GM18502 (cell line): ENCODE data around the gene EVC.

ENCODE experiments used
- ATAC-seq: cut with Tn5 transposase; IDR thresholded peaks from one replicate; pipeline ENCODE4 v1.9.1; 2021; ENCODE audit warnings: mild to moderate bottlenecking; ENCODE audit not compliant: unreplicated experiment, poor library complexity

EVC gene

DNA sequence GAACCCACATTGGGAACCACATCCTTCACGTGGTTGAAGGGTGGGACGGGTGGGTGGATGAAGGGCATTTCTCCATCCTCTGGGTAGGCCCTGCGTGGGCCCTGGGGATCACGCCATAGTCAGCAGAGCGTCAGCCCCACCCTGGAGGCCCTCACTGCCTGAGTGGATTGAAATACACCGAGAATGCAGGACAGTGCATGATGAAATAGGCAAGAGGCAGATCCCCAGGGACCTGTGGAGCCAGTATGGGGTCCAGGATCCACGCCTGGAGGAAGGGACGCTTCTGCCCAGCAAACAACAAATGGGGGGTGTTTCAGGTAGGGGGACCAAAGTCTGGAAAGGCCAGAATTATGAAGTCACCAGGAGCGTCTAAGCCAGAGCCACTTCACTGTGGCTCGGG, 19.4 kb downstream of the EVC start:
- no peak for ATAC-seq

DNA sequence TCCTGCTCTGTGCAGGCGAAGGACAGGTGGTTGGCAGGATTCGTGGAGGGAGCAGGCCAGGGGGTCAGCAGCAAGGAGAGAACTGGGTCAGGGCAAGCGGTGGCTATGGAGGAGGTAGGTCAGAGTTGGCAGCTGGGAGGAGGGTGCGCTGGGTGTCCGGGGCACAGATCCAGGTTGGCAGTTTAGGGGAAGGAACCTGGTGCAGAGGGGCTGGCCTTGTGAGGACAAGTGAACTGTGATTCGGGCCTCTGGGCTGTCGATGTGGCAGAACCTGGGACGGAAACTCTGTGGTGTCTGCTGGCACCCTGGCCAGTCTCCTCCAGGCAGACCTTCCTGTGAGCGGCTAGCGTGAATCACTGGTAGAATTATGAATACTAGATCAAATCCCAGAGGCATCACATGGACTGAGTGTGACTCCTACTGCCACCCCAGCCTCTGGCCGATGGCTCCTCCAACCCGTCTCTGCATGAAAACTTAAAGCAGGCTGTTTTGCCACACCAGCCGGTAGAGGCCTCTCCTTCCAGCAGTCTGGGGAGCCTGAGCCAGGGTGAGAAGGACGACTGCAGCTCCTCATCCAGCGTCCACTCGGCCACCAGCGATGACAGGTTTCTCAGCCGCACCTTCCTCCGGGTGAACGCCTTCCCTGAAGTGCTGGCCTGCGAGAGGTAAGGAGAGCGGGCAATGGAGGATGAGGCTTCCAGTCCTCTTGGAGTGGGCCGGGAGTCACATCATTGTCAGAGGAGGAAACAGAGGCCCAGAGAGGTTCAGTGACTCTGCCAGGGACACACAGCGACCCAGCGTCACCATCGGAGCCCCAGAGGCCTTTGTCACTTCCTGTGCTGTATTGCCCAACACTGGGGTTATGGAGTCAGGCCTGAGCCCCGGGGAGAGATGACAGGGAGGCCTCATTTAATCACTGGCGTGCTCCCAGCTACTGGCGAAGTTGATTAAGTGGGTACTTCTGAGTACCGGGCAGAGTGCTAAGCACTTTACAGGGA, 20.3 kb downstream of the EVC start:
- ATAC-seq = no peak

DNA sequence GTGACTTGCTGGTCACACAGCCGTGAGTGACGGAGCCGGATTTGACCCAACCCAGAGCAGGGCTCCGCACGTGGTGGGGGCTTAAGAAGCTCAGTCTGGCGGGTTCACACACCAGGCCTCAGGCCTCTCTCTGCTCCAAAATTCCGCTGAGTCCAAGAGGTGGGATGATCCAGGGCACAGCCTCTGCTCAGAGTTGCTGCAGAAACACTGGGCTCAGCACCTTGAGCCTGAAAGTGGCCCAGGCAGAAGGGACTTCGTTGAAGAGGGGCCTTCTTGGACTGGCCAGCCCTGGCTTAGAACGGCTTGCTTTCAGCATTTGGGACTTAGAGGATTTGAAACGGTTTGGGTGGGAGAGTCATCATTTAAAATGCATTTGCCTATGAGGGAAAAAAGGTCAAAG, 21.2 kb downstream of the EVC start:
- ATAC-seq = no peak

DNA sequence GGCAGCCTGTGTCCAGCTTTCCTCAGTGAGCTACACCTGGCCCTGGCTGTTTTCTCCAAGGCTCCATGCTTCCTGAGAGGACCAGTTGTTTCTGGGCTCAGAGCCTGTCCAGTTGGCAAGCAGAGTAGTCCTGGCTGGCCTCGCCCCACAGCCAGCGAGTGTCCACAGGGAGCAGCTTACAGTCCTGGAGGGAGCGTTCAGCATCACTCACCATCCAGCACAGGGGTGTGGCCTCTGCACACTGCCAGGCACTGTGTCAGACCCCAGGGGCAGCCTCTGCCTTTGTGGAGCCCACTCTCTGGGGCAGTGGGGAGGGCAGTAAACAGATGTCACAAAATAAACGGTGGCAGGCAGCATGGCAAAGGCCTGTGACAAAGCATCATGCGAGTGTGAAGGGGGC, 23.9 kb downstream of the EVC start:
- ATAC-seq = no peak

DNA sequence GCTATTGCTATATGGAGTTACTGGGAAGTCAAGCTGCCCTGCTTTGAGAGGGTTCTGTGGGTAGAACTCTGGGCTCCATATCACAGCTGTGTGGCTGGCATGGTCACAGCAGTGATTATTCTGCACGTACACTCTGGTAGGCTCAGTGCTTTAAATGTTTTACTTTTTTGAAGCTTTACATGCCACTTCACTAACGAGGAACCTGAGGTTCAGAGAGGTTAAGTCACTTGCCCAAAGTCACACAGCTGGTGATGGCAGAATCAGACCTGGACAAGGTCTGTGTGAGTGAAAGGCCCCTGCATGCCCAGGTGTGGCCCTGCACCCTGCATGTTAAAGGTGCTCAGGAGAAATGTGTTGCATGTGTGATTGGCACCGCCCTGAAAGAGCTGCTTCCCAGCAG, 24.5 kb downstream of the EVC start:
- no peak for ATAC-seq

DNA sequence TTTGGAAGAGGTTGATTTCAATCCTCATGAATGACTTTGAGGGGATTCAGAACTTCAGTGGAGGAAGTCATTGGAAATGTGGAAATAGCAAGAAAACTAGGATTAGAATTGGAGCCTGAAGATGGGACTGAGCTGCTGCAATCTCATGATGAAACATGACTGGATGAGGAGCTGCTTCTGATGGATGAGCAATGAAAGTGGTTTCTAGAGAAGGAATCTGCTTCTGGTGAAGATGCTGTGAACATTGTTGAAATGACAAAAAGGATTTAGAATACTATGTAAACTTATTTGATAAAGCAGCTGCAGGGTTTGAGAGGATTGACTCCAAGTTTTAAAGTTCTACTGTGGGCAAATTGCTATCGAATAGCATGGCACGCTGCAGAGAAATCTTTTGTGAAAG, 27.1 kb downstream of the EVC start:
- ATAC-seq = no peak

DNA sequence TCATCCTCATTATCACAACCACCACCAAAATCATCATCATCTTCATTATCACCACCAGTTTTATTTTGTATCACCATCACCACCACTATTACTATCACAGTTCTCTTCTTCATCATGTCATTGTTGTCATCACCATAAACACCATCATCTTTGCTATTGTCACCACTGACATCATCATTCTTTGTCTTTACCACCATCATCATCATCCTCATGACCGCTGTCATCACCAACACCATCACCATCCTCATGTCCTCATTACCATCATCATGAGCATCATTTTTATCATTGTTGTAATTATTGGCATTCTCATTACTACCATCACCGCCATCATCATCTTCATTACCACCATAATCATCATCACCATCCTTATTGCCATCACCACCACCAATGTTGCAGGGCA, 31.4 kb downstream of the EVC start:
- no peak for ATAC-seq

DNA sequence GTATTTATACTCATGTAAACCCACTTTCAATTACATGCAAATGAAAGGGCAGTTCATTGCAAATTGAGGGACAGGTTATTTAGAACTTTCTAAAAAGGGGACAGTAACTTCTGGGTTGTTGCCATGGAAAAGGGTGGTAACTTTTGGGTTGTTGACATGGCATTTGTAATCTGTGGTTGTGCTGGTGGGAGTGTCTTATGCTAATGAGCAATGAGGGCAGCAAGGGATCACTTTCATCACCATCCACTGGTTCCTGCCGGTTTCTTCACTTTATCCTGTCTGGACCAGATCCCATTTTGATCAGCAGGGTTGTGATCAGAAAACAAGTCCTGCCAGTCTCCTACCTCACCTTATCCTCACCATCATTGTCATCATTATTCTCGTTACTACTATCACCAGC, 32.0 kb downstream of the EVC start:
- ATAC-seq = no peak

DNA sequence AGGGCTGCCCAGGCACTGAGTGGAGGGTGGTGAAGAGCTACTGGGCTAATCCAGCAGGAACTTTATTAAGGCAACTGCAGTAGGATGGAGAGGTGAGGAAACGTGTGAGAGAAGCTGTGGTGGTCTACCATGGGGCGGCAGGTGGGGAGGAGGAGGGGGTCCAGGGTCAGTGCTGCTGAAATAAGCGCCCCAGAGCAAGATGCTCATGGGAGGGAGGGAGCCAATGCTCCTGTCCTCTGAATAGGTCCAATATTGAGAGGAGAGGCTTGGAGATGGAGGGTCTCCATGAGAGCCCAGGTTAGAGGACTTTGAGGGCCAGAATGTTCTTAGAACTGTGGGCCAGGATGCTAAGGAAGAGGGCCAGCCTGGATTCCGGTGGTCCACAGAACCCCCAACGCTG, 35.2 kb downstream of the EVC start:
- no peak for ATAC-seq

DNA sequence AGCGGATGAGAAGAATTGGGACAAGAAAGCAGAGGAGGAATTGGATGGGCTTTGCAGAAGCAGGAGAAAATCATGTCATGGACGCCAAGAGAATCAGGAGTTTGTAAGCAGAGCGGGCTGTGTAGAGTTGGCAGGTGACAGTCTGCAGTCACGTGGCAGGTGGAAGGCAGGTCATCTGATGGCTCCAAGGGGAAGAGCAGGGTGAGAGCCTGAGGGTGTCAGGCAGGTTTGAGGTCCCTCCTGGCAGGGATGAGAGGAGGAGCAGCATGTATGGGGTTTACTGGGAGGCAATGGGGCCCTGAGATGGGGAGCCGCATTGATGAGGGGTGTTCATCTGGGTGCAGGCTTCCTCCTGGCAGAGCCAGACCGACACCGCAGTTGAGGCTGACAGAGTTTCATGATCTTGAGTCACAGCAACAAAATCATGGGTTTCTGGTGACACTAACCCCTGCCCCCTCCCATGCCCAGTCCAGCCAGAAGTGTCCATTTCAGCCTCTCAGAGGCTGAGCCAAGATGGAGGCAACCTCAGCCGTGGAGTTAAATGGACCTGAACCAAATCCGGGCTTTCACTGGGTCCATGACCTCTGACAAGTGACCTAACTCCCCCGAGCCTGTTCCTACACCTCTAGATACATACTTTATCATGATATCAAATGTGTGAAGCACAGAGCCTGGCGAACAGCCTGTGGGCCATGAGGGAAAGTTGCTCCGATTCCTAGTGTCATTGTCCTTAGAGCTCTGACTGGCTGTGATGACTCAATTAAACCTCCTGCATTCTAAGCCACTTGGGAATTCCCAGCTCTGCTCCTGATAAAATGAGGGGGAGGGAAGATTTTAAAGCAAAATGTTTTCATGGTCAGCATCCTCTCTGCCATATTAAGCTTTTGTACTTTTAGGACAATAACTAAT, 36.1 kb downstream of the EVC start:
- ATAC-seq = no peak

DNA sequence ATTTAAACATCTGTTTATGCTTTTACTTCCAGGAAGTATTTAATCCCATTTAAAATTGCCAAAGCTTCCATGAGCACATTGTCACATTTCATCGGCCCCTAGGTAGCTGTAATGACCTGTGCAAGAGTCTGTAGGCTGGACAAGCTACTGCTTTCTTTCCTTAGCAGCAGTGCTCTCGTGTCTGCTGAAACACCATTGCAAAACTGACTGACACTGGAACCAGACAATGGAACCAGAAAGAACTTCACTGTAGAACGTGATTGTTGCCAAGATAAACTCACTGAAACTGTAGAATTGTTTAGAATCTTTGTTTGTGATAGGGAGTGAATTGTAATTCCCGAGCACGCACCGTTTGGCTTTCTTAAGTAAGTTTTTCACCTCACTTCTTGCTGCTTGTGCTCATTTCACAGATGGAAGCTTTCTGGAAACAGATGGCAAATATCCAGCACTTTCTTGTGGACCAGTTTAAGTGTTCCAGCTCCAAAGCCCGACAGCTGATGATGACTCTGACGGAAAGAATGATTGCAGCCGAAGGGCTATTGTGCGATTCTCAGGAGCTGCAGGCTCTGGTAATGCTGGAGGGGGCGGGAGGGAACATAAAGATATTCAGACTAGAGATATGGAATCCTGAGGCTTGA, 36.9 kb downstream of the EVC start:
- no peak for ATAC-seq

DNA sequence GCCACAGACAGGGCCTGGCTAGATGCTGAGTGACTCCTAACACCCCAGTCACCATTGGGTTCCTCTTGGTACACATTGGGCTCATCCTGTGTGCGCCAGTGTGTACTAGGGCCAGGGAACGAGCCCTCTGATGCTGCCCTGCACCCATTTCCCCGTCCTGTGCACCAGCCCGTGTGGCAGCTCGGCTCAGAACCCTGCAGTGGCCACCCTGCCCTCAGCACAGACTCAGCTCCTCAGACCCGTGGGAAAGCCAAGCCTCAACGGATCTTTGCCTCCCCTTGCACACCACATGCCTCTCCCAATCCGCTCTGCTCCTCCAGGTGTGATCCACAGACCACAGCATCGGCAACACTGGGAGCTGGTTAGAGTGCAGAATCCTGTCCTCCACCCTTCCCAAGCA, 38.6 kb downstream of the EVC start:
- no peak for ATAC-seq

DNA sequence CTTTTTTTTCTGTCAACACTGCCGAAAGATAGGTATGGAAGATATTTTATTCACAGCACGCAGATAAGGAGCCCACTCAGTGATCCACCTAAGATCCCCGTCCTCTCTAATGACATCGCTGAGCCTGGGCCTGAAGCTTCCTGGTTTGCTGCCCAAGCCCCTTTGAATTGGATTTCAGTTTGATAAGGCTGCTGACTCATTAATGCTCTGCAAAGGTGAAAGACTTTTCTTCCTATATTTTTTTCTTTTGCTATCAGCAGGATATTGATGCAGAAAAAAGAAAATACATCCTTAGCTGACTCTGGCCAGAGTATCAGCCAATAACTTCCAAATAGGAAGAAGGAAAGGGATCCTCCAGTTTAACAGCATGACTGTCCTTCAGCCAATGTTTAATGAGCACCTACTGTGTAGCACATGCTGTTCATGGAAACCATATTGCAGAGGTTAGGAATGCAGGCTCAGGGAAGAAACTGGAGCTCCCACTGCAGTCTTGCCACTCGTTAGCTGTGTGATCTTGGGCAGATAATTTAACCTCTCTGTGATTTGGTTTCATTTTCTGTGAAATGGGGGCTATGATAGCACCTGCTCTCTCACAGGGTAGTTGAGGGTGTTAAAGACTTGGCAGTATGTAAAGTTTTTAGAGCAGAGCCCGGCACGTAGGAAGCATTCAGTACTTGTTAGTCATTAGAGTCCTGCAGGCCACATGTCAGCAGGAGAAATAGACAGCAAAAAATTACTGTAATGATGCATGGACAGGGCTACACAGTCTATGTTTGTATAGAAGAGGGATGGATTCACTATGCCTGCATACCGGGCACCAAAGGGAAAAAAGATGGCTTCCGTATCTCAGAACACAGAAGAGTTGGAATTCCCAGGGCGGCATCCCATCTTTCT, 39.3 kb downstream of the EVC start:
- no peak for ATAC-seq

DNA sequence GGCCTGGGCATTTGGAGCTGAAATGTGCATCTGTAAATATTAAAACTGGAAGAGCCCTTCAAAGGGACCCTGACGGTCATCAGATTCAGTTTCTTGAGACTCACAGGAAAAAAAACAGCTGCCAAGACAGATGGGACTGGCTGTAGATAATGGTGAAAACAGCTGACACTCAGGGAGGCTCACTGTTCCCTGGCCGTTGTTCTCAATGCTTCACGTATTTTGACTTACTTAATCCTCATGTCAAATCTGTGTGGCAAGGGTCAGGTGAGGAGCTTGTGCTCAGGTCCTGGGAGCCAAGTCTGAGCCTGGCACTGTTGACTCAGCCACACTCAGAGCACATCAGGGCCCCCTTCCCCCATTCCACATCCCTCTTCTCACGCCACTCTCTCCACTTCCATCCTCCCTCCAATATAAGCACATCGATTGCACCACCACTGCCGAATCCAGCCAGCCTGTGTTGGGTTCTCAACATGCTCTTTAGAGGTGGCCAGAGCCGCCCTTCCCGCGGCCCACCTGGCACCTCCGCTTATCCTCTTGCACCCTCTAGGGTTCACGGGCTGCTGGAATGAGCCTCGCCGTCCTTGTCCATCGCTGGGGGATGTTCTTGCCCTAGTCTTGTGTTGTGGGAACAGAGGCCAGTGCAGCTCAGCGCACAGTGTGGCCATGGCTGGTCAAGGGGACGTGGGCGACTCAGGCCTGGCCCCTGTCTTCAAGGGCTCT, 40.1 kb downstream of the EVC start:
- no peak for ATAC-seq

DNA sequence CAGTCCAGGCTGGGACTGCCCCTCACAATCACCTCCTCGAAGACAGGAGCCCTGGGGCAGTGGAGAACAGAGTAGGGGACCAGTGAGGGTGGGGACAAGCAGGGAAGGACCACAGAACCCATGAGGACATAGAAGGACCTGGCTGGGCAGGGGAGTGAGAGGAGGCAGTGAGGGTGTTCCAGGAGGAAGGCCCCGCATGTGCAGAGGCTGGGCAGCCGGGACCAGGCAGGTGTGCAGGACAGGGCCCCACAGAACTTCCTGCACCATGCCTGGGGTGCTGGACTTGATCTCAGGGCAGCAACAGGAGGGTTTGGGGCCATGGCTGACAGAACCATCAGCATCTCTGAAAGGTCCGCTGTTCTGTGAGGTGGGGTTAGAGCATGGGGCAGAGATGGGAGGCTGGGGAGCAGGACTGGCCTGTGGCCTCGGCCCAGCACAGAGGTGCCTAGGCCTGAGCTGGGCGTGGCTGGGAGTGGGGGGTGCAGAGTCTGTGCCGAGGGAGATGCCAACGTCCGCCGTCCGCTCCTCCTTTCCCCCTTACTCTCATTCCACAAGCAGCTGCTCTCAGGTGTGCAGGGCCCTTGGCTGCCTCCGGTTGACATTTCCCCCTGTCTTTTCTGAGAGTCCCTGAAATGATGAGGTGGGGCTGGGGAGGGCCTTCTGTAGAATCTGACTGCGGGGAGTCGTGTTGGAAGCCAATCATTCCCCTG, 40.8 kb downstream of the EVC start:
- no peak for ATAC-seq

DNA sequence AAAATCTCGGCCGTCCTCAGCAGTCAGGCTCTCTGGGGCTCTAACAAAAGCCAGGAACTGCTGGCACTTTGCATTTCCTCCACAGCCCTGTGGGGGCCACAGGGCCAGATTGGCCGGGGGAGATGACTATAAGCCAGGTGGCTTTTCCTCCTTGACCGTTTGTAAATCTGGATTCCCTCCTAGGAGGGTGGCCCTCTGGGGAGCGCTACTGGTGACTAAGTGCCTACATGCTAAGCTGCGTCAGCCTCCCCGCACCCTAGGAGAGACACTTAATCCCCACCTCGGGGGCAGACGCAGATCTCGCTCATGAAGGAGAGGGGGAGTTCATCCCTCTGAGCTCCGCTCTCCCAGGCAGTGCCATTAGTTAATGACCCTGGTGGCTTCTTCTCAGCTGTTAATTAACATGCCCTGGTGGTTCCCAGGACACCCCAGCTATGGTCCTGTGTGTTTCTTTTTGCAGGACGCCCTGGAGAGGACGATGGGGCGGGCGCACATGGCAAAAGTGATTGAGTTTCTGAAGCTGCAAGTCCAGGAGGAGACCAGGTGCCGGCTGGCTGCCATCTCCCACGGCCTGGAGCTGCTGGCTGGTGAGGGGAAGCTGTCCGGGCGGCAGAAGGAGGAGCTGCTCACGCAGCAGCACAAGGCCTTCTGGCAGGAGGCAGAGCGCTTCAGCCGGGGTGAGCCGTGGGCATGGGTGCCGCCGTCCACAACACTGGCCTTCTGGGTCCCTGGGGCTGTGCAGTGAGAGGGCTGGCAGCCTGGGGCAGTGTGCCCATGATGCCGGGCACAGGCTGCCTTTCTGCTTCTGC, 41.6 kb downstream of the EVC start:
- ATAC-seq = no peak

DNA sequence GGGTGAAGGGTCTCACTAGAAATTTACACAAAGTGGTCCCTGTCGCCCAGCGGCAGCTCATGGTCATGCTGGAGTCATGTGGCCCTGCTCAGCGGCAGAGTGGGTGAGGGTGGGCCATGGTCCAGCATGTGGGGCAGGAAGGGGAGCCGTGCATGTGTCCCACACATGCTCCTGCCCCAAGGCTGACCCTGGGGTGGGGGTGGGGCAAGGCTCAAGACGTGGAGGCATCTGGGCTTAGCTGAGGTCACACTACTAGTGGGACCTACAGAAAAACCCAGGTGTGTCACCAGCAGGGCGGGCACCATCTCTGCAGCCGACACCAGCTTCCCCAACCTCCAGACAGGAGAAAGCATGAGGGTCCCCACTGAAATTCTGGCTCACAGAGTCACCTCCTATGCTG, 42.4 kb downstream of the EVC start:
- no peak for ATAC-seq
